ENCODE results near the gene DGKH. TPM values are rescaled to one million over a fixed set of nuclear protein-coding genes. Genes with fewer than 3 reads are reported as not detected.

DGKH gene
- total and polyA plus RNA-seq, 9 of the 15 experiments (the other 6 are each of a cell fraction or from before 2014, with no cell fraction given), result 0.38 to 4.4 (median 3.1) TPM

GRCh38 chr13:42259515-42259914 is 211.1 kb downstream of the DGKH start (continued):
- TF ChIP-seq MEIS2 (IDR thresholded peaks at IDR 0.05; ENCODE audit: partially characterized antibody) (peak; percentile 89), MLLT1 (IDR thresholded peaks at IDR 0.05) (no peak), PTTG1 (tag; IDR thresholded peaks at IDR 0.05; ENCODE audit: low read depth) (no peak), ETV6 (IDR thresholded peaks at IDR 0.05; ENCODE audit: borderline replicate concordance in 1 of 2, low read depth in 2 of 2, low read length in 1 of 2) (no peak), ETV6 (CRISPR knock-in tag; IDR thresholded peaks at IDR 0.05; ENCODE audit: borderline replicate concordance) (no peak), CC2D1A (IDR thresholded peaks at IDR 0.05) (peak; percentile 35; the same call in 1 of the 2 replicates), PTRF (tag; IDR thresholded peaks at IDR 0.05) (no peak), SREBF1 (IDR thresholded peaks at IDR 0.05; ENCODE audit: borderline replicate concordance, low read depth, low read length) (no peak), ZNF707 (CRISPR knock-in tag; conservative IDR thresholded peaks at IDR 0.05) (no peak), AFF4 (CRISPR knock-in tag; IDR thresholded peaks at IDR 0.05) (no peak), XRCC5 (IDR thresholded peaks at IDR 0.05; ENCODE audit: low read depth, low read length) (no peak), ZNF23 (CRISPR knock-in tag; IDR thresholded peaks at IDR 0.05) (no peak), POU5F1 (IDR thresholded peaks at IDR 0.05; ENCODE audit: borderline replicate concordance, low read depth, low read length, partially characterized antibody) (no peak), POLR2B (IDR thresholded peaks at IDR 0.05; ENCODE audit: low read depth, partially characterized antibody) (no peak), ZNF277 (CRISPR knock-in tag; IDR thresholded peaks at IDR 0.05; ENCODE audit: borderline replicate concordance) (no peak), STAT5B (CRISPR knock-in tag; IDR thresholded peaks at IDR 0.05) (no peak), MAFG (tag; conservative IDR thresholded peaks at IDR 0.05) (no peak), ZBTB5 (IDR thresholded peaks at IDR 0.05) (no peak), ZNF280B (CRISPR knock-in tag; IDR thresholded peaks at IDR 0.05) (no peak)

Data from K562 (cell line).